Mesenchymal stem cell (in vitro differentiated cells and primary cell): ENCODE measurements around the gene TRAF2.

Experiments
- DNase-seq: peaks from one replicate; pipeline ENCODE4 v3.0.0-alpha.2; 2013
- H2AFZ ChIP-seq: one replicate; pipeline ENCODE4 v1.6.1; 2013; ENCODE audit warnings: low read depth, mild to moderate bottlenecking, control low read depth, inconsistent platforms, low read length, moderate library complexity
- H2AK5ac ChIP-seq: 2 replicates; pipeline ENCODE4 v1.6.1; 2013; ENCODE audit warnings: low read length, moderate library complexity, mild to moderate bottlenecking, inconsistent platforms; ENCODE audit not compliant: severe bottlenecking
- H2BK120ac ChIP-seq: one replicate; pipeline ENCODE4 v1.6.1; 2013; ENCODE audit warnings: low read depth, mild to moderate bottlenecking, inconsistent platforms, low read length, moderate library complexity
- H2BK12ac ChIP-seq, 2 experiments: one replicate each; pipeline ENCODE4 v1.6.1; 2013; ENCODE audit warnings: inconsistent platforms in 2 of 2, low read length in 2 of 2, mild to moderate bottlenecking in 2 of 2, moderate library complexity in 2 of 2, control low read depth in 1 of 2
- H2BK15ac ChIP-seq: one replicate; pipeline ENCODE4 v1.6.1; 2013; ENCODE audit warnings: mild to moderate bottlenecking, low read depth, inconsistent platforms; ENCODE audit not compliant: poor library complexity, severe bottlenecking
- H2BK5ac ChIP-seq: 2 replicates; pipeline ENCODE4 v1.6.1; 2013; ENCODE audit warnings: low read depth, mild to moderate bottlenecking, low read length, control low read depth, inconsistent platforms; ENCODE audit not compliant: poor library complexity, severe bottlenecking
- H3K14ac ChIP-seq, 2 experiments: one replicate each; pipeline ENCODE4 v1.6.1; 2013; ENCODE audit warnings: inconsistent platforms in 2 of 2, low read length in 2 of 2, control low read depth in 1 of 2, mild to moderate bottlenecking in 1 of 2, moderate library complexity in 1 of 2
- H3K18ac ChIP-seq, 2 experiments: one replicate each; pipeline ENCODE4 v1.6.1; 2013; ENCODE audit warnings: inconsistent platforms in 2 of 2, low read length in 2 of 2, control low read depth in 1 of 2, low read depth in 1 of 2, mild to moderate bottlenecking in 1 of 2
- H3K23ac ChIP-seq, 2 experiments: one replicate each; pipeline ENCODE4 v1.6.1; 2013; ENCODE audit warnings: inconsistent platforms in 2 of 2, low read length in 2 of 2, mild to moderate bottlenecking in 2 of 2, moderate library complexity in 2 of 2, control low read depth in 1 of 2
- H3K27ac ChIP-seq: 2 replicates; pipeline ENCODE4 v1.5.1; 2013; ENCODE audit warnings: mild to moderate bottlenecking, moderate library complexity, low read length, control low read depth, inconsistent platforms; ENCODE audit not compliant: poor library complexity, severe bottlenecking
- H3K27me3 ChIP-seq, 2 experiments: 2 replicates each; pipeline versions ENCODE4 v1.6.1 to v1.7.0; 2013; ENCODE audit warnings: low read length in 2 of 2, mild to moderate bottlenecking in 2 of 2, moderate library complexity in 2 of 2, control low read depth in 1 of 2, inconsistent platforms in 1 of 2; ENCODE audit not compliant: control insufficient read depth in 1 of 2, insufficient read depth in 1 of 2
- H3K36me3 ChIP-seq, 2 experiments: 2 replicates each; pipeline versions ENCODE4 v1.6.1 to v1.7.0; 2013; ENCODE audit warnings: low read length in 2 of 2, control low read depth in 1 of 2, inconsistent platforms in 1 of 2, low read depth in 1 of 2, mild to moderate bottlenecking in 1 of 2; ENCODE audit not compliant: insufficient read depth in 2 of 2, control insufficient read depth in 1 of 2
- H3K4ac ChIP-seq, 2 experiments: one replicate each; pipeline ENCODE4 v1.6.1; 2013; ENCODE audit warnings: inconsistent platforms in 2 of 2, low read length in 2 of 2, mild to moderate bottlenecking in 2 of 2, moderate library complexity in 2 of 2, control low read depth in 1 of 2, low read depth in 1 of 2
- H3K4me1 ChIP-seq: 2 replicates; pipeline ENCODE4 v1.6.1; 2013; ENCODE audit warnings: low read depth, low read length, control low read depth; ENCODE audit not compliant: control insufficient read depth, insufficient read depth
- H3K4me2 ChIP-seq: 2 replicates; pipeline ENCODE4 v1.6.1; 2013; ENCODE audit warnings: low read length, mild to moderate bottlenecking, inconsistent platforms; ENCODE audit not compliant: poor library complexity, severe bottlenecking
- H3K4me3 ChIP-seq, 2 experiments: 2 replicates each; pipeline versions ENCODE4 v1.5.1 to v1.7.0; 2013; ENCODE audit warnings: low read length in 2 of 2, mild to moderate bottlenecking in 2 of 2, control low read depth in 1 of 2, low read depth in 1 of 2; ENCODE audit not compliant: insufficient read depth in 1 of 2
- H3K79me1 ChIP-seq: replicated peaks from 2 replicates; pipeline ENCODE4 v1.6.1; 2013; ENCODE audit warnings: mild to moderate bottlenecking, control low read depth, low read length, inconsistent platforms; ENCODE audit not compliant: poor library complexity, severe bottlenecking
- H3K9ac ChIP-seq: 2 replicates; pipeline ENCODE4 v1.7.0; 2013; ENCODE audit warnings: mild to moderate bottlenecking, low read length, moderate library complexity
- H3K9me3 ChIP-seq: 2 replicates; pipeline ENCODE4 v1.7.0; 2013; ENCODE audit warnings: mild to moderate bottlenecking, low read length; ENCODE audit not compliant: control insufficient read depth
- H4K8ac ChIP-seq: one replicate; pipeline ENCODE4 v1.6.1; 2013; ENCODE audit warnings: inconsistent platforms, mild to moderate bottlenecking, low read length, moderate library complexity
- H4K91ac ChIP-seq: one replicate; pipeline ENCODE4 v1.6.1; 2013; ENCODE audit warnings: mild to moderate bottlenecking, low read length, inconsistent platforms
- WGBS: methylation state at CpG from one replicate; pipeline ENCODE4 v1.1.7; 2013; ENCODE audit warnings: mixed read lengths; 5-methylcytosine and 5-hydroxymethylcytosine counted together

TRAF2 gene

DNA sequence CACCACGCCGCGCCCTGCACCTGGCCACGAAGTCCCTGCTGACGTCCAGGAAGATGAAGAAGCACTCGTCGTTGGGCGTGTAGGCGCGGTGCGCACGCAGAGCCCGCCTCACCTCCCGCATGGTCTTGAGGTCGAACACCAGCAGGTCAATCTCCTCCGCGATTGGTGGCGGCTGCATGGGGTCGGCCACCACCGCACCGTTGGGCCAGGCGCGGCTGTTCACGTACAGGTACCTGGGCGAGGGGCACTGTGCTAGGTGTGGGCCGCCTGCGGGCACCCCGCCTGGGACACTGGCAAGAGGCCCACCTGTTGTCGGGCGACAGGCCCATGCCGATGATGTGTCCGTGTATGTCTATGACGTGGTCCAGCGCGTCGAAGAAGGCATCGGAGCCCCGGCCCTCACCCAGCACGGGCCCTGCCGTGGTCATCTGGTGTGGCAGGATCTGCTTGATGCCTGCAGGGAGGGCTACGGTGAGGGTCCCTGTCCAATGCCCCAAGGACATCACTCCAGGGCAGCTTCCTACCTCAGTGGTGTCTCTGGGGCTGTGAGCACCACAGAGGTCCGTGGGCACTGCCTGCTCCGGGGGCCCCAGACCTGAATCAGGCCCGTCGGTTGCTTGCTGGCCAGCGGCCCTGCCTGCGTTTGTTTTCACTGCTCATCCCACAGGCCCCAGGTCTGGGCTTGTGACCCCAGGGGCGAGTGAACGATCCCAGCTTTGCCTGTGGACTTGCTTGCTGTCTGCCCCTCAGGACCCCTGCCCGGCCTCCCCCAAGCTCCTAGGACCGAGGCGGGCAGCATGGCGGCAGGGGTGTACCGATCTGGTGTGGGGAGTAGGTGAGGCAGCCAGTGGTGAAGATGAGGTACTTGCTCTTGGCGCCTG, 55.2 kb downstream of the TRAF2 start:
- 97% methylated on average over 55 of the region's 55 CpGs for WGBS
- Histone ChIP-seq H3K4me1 (peaks cover 23% of the 10 kb centered on the region), H3K4me3 (no peak overlapping the region), H2BK5ac (no peak overlapping the region), H2AFZ (no peak overlapping the region), H4K91ac (peak overlapping the region; percentile 47), H3K79me1 (peaks cover 34% of the 10 kb centered on the region), H3K4ac (no peak overlapping the region), H2BK12ac (no peak overlapping the region), H3K14ac (no peak overlapping the region), H3K18ac (no peak overlapping the region), H4K8ac (peak overlapping the region; percentile 27), H3K23ac (no peak overlapping the region), H3K9ac (no peak overlapping the region), H2BK15ac (no peak overlapping the region), H2BK120ac (no peak overlapping the region), H3K27ac (no peak overlapping the region), H3K36me3 (peaks cover 41 to 59% of the 10 kb centered on the region in 2 experiments), H2AK5ac (no peak overlapping the region), H3K27me3 (no peaks in the 10 kb centered on the region), H3K4me2 (no peak overlapping the region), H3K9me3 (no peaks in the 10 kb centered on the region)
- DNase-seq = no peak

DNA sequence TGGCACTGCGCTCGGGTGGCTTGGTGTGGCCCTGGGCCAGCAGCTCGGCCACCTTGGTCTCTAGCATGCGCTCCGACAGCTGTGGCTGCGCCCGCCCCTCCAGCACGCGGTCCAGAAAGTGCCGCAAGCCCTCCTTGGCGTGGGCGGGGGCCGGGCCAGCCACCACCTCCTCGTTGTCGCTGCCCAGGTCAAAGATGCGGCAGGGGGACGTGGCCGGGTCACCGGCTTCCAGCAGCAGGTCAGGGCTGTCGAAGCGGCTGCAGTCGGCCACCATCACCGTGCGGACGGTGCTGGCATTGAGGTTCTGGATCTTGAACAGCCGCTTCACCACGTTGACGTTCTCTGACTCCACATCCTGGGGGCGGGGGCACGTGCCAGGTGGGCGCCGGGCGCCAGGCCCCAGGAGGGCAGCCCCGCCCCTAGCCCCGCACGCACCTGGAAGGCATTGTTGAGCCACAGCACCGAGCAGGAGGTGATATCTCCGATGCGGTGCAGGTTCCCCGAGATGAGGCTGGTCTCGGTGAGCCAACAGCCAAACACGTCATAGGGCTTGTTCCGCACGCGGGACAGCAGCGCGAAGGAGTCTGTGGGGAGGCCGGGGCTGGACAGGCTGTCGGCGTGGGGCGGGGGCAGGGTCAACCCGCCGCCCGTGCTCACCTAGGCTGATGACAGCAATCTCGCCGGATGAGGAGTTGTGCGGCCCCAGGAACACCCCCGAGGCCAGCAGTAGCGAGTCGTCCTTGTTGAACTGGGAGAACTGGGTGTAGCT, 56.0 kb downstream of the TRAF2 start:
- Histone ChIP-seq H3K79me1 (peaks cover 32% of the 10 kb centered on the region), H3K18ac (no peak overlapping the region), H2AFZ (no peak overlapping the region), H2BK15ac (no peak overlapping the region), H3K4me2 (no peak overlapping the region), H3K14ac (no peak overlapping the region), H2BK5ac (no peak overlapping the region), H4K91ac (peak overlapping the region; percentile 47), H3K27ac (no peak overlapping the region), H3K4me1 (peaks cover 23% of the 10 kb centered on the region), H3K23ac (no peak overlapping the region), H3K9ac (no peak overlapping the region), H3K27me3 (no peaks in the 10 kb centered on the region), H2AK5ac (no peak overlapping the region), H2BK12ac (peak overlapping the region in 1 of 2 experiments; percentile 13), H4K8ac (peak overlapping the region; percentile 31), H2BK120ac (no peak overlapping the region), H3K9me3 (no peaks in the 10 kb centered on the region), H3K36me3 (peaks cover 41 to 58% of the 10 kb centered on the region in 2 experiments), H3K4me3 (peak overlapping the region; percentile 27 to 89), H3K4ac (no peak overlapping the region)
- WGBS = 97% methylated on average over 60 of the region's 60 CpGs
- DNase-seq = no peak

DNA sequence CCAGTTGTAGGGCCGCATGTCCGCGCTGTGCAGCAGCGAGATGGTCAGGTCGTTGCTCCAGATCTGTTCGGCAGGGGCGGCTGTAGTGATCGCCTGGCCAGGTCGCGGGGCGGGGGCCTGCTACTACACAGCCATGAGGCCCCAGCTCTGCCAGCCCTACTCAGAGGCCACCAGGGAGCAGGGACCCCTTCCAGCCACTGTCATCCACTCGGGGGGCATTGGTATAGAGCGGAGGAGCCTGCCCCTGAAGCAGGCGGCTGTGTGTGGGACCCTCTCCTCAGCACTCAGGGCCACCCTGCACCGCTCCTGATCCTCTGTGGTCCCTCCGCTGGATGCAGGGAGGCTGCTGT, 56.5 kb downstream of the TRAF2 start:
- DNase-seq = no peak
- Histone ChIP-seq H2BK15ac (peak overlapping the region; percentile 13), H2AFZ (no peak overlapping the region)

More for the DNA sequence above, 56.5 kb downstream of the TRAF2 start:
- Histone ChIP-seq H3K18ac (no peak overlapping the region), H2AK5ac (no peak overlapping the region), H2BK120ac (no peak overlapping the region), H3K4me1 (peaks cover 27% of the 10 kb centered on the region), H3K23ac (no peak overlapping the region), H4K8ac (no peak overlapping the region), H3K9ac (peak overlapping the region; percentile 92), H3K4ac (no peak overlapping the region), H2BK5ac (no peak overlapping the region), H3K4me2 (peak overlapping the region; percentile 69), H3K4me3 (peak overlapping the region; percentile 89 to 90), H4K91ac (no peak overlapping the region), H3K36me3 (peaks cover 41 to 53% of the 10 kb centered on the region in 2 experiments), H3K14ac (no peak overlapping the region), H3K9me3 (no peaks in the 10 kb centered on the region), H3K79me1 (peaks cover 26% of the 10 kb centered on the region), H2BK12ac (no peak overlapping the region), H3K27me3 (no peaks in the 10 kb centered on the region), H3K27ac (no peak overlapping the region)
- 90% methylated on average over 16 of the region's 16 CpGs for WGBS
